HepG2 (cell line): ENCODE results near the gene OAT. TPM values are rescaled to one million over a fixed set of nuclear protein-coding genes. Genes with fewer than 3 reads are reported as not detected.

Experiments used
- ATM ChIP-seq: fragments of 450-650 bp; IDR thresholded peaks from 2 replicates; pipeline ENCODE4 v1.7.1; 2017; ENCODE audit warnings: mild to moderate bottlenecking, borderline replicate concordance
- CREM ChIP-seq, 2 experiments: sonication (generic) in 1 of 2; formaldehyde crosslinking in 1 of 2; IDR thresholded peaks; 2 replicates each; pipeline versions ENCODE4 v1.4.0 to v1.6.1; 2016 to 2020; ENCODE audit warnings: antibody characterized with exemption in 1 of 2, mild to moderate bottlenecking in 1 of 2, missing genetic modification reagents in 1 of 2
- HIVEP1 ChIP-seq: sonication (generic); formaldehyde crosslinking; IDR thresholded peaks from 2 replicates; pipeline ENCODE4 v1.4.0; 2020; ENCODE audit warnings: mild to moderate bottlenecking, missing genetic modification reagents
- LRRFIP1 ChIP-seq: sonication (generic); formaldehyde crosslinking; conservative IDR thresholded peaks from 2 replicates; pipeline ENCODE4 v1.4.0; 2020; ENCODE audit warnings: missing genetic modification reagents
- MXD1 ChIP-seq: sonication (generic); formaldehyde crosslinking; IDR thresholded peaks from 2 replicates; pipeline ENCODE4 v1.4.0; 2020; ENCODE audit warnings: mild to moderate bottlenecking, missing genetic modification reagents
- RAD51 ChIP-seq: fragments of 450-650 bp; IDR thresholded peaks from 2 replicates; pipeline ENCODE4 v1.6.1; 2016; ENCODE audit warnings: borderline replicate concordance
- SRSF1 ChIP-seq: fragments of 200-400 bp; formaldehyde crosslinking; optimal IDR thresholded peaks from 2 replicates; pipeline ENCODE3; 2017; ENCODE audit warnings: mild to moderate bottlenecking, low read depth, low read length, moderate library complexity
- U2AF2 ChIP-seq: fragments of 200-400 bp; formaldehyde crosslinking; IDR thresholded peaks from 2 replicates; pipeline ENCODE4 v1.6.1; 2017; ENCODE audit warnings: low read depth, mild to moderate bottlenecking, low read length
- XRCC5 ChIP-seq: fragments of 200-400 bp; formaldehyde crosslinking; optimal IDR thresholded peaks from 2 replicates; pipeline ENCODE3; 2017; ENCODE audit warnings: mild to moderate bottlenecking, low read length
- ZHX1 ChIP-seq: sonication (generic); formaldehyde crosslinking; IDR thresholded peaks from 2 replicates; pipeline ENCODE4 v1.8.1; 2022; ENCODE audit warnings: low read depth, mild to moderate bottlenecking, missing genetic modification reagents
- ZNF264 ChIP-seq: sonication (generic); formaldehyde crosslinking; IDR thresholded peaks from 2 replicates; pipeline ENCODE4 v1.4.0; 2020; ENCODE audit warnings: missing genetic modification reagents
- ZNF318 ChIP-seq: sonication (generic); formaldehyde crosslinking; IDR thresholded peaks from 2 replicates; pipeline ENCODE4 v1.4.0; 2020; ENCODE audit warnings: mild to moderate bottlenecking, missing genetic modification reagents
- polyA plus RNA-seq, 8 experiments: library from polyadenylated mRNA; depleted of rRNA in 3 of 8; stranded (reverse) in 7 of 8; unstranded in 1 of 8; fragments of >200 nt; fragmentation: Illumina TruSeq in 4 of 8; extraction: Trizol in 4 of 8; gene quantifications; 2 replicates each; pipeline versions ENCODE4 v1.2.1 to v1.2.3, GENCODE V29; 2011 to 2016; ENCODE audit warnings: low read depth in 4 of 8, missing spikeins in 1 of 8, mixed read lengths in 1 of 8; ENCODE audit not compliant: insufficient read depth in 1 of 8
- total RNA-seq, 5 experiments: library from RNA; depleted of rRNA; stranded (reverse); fragments of >200 nt; fragmentation: Illumina TruSeq; extraction: Trizol; gene quantifications; 2 replicates each; pipeline ENCODE4 v1.2.3, GENCODE V29; 2016; ENCODE audit warnings: low read depth in 1 of 5

OAT gene
- total and polyA plus RNA-seq, 2 of the 13 experiments (the other 11 are each of a cell fraction or from before 2014, with no cell fraction given) = 87.8 to 96.7 TPM

- 0 out of 2 replicates have a peak, but pooled peaks have one; percentile 23 for TF ChIP-seq ZNF318
- TF ChIP-seq HIVEP1 = peak; percentile 32; the same call in 1 of the 2 replicates
- no peak for TF ChIP-seq ATM
- peak; percentile 71 for TF ChIP-seq MXD1
- TF ChIP-seq ZHX1 = no peak
- TF ChIP-seq RAD51 = no peak
- peak; percentile 60 for TF ChIP-seq XRCC5
- TF ChIP-seq LRRFIP1 (CRISPR knock-in tag) = no peak
- TF ChIP-seq SRSF1 = no peak
- no peak for TF ChIP-seq U2AF2
- peak; percentile 59; the same call in 1 of the 2 replicates for TF ChIP-seq CREM (IDR thresholded peaks at IDR 0.05)
- TF ChIP-seq CREM (CRISPR knock-in tag; IDR thresholded peaks at IDR 0.05) = no peak
- no peak for TF ChIP-seq ZNF264 (CRISPR knock-in tag)
Measured at GRCh38 chr10:124418726-124419501, at the start of gene OAT (continued).
